Measurements from ENCODE around the gene ZNF23.

The ZNF23 gene

GRCh38 chr16:71425746-71426068 is 36.3 kb downstream of the ZNF23 start:
- no peak for DNase-seq

- no peak for DNase-seq
Observed at GRCh38 chr16:71424626-71425025, 37.4 kb downstream of the ZNF23 start.

- DNase-seq: no peak
Observed at GRCh38 chr16:71423865-71424264, 38.2 kb downstream of the ZNF23 start.

- DNase-seq: no peak
Observed at GRCh38 chr16:71423016-71423415, 39.0 kb downstream of the ZNF23 start.

- peak; percentile 15 for DNase-seq
Observed at GRCh38 chr16:71421911-71422310, 40.1 kb downstream of the ZNF23 start.

- DNase-seq: no peak
Observed at GRCh38 chr16:71414038-71414437, 48.0 kb downstream of the ZNF23 start.

- no peak for DNase-seq
Observed at GRCh38 chr16:71413341-71413740, 48.7 kb downstream of the ZNF23 start.

- DNase-seq: peak; percentile 22
Observed at GRCh38 chr16:71412270-71413160, 49.5 kb downstream of the ZNF23 start.

GRCh38 chr16:71410146-71410545 is 51.9 kb downstream of the ZNF23 start:
- DNase-seq: no peak

- DNase-seq: no peak
Observed at GRCh38 chr16:71409011-71409775, 52.9 kb downstream of the ZNF23 start.

- no peak for DNase-seq
Observed at GRCh38 chr16:71408536-71408935, 53.5 kb downstream of the ZNF23 start.

- DNase-seq: no peak
Observed at GRCh38 chr16:71407731-71408130, 54.3 kb downstream of the ZNF23 start.

GRCh38 chr16:71406724-71407123 is 55.3 kb downstream of the ZNF23 start:
- no peak for DNase-seq

GRCh38 chr16:71406316-71406715 is 55.7 kb downstream of the ZNF23 start:
- no peak for DNase-seq

GRCh38 chr16:71404364-71404763 is 57.7 kb downstream of the ZNF23 start:
- no peak for DNase-seq

- no peak for DNase-seq
Observed at GRCh38 chr16:71402674-71403073, 59.4 kb downstream of the ZNF23 start.

- DNase-seq: no peak
Observed at GRCh38 chr16:71402007-71402406, 60.0 kb downstream of the ZNF23 start.

- DNase-seq: no peak
Observed at GRCh38 chr16:71399801-71400563, 62.1 kb downstream of the ZNF23 start.
